HFF-Myc (cell line): ENCODE data around the gene ESD.
"Not testable (repeated sequence)": the region's sequence is repeated elsewhere in the genome, so short reads cannot be mapped to it uniquely, and the experiment has no call there.

Experiments used
- DNase-seq: peaks from one replicate; pipeline ENCODE4 v3.0.0-alpha.2; 2011; ENCODE audit warnings: low read depth; ENCODE audit errors: extremely low read depth
- H3K4me3 ChIP-seq: replicated peaks from 2 replicates; pipeline ENCODE4 v1.5.1; 2011; ENCODE audit warnings: low read depth, mild to moderate bottlenecking, control low read depth, low read length
- TF ChIP-seq, protein P1 (sequence below): IDR thresholded peaks from 2 replicates; pipeline ENCODE4 v1.5.1; 2012; ENCODE audit warnings: mild to moderate bottlenecking, low read depth, low read length, control low read depth; ENCODE audit errors: missing control alignments

The ESD gene

DNA sequence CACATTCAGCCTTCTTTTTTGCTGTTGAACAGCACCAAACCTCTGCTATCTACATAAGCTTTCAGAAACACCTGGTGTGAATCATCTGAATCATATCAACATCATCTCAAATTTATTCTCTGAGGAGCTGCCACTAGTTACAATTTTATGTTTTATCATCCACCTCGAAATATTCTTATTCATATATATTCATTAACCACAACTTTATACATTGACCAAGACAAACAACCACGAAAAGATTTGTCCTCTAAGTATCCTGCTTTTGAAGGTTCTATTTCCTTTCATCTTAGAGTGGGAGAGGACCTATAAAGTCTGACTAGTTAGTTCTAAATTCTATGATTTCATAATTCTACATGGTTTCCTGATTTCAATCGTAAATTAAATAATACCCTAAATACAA lies 18.9 kb downstream of the ESD start:
- H3K4me3 ChIP-seq, result no peak overlapping the region
- DNase-seq, result no peak
- TF ChIP-seq, protein P1, sequence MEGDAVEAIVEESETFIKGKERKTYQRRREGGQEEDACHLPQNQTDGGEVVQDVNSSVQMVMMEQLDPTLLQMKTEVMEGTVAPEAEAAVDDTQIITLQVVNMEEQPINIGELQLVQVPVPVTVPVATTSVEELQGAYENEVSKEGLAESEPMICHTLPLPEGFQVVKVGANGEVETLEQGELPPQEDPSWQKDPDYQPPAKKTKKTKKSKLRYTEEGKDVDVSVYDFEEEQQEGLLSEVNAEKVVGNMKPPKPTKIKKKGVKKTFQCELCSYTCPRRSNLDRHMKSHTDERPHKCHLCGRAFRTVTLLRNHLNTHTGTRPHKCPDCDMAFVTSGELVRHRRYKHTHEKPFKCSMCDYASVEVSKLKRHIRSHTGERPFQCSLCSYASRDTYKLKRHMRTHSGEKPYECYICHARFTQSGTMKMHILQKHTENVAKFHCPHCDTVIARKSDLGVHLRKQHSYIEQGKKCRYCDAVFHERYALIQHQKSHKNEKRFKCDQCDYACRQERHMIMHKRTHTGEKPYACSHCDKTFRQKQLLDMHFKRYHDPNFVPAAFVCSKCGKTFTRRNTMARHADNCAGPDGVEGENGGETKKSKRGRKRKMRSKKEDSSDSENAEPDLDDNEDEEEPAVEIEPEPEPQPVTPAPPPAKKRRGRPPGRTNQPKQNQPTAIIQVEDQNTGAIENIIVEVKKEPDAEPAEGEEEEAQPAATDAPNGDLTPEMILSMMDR, result no peak

DNA sequence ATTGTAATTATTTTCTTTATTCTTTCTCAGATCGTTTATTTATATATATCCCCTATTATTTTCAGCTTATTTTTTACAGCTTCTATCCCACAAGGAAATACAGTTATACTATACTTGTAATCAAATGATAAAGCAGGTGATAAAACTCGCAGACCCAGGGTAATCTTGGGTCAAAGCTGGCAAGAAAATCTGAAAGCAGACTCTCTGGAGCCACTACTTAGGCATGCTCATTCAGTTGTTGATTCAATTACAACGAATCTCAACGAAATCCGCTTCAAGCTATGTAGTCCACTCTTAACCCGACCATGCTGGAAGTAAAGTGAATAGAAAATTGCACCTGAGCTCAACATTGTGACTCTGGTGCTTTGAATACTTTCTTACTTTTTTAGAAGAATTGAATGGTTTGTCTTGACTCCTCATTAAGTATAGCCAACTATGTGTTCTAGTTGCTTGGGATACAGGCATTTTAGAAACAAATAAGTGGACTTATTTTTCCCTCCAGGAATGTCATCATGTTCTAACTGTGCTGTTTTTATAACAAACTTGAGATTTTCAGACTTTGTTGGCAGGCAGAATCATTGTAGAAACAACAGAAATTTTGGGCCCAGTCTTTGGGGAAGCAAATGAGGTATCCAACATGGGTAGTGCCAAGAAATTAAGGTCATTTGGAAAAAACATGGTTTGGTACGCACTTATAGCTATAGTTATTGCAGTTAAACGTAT lies 21.4 kb downstream of the ESD start:
- no peak for DNase-seq
- TF ChIP-seq, protein P1, result no peak
- H3K4me3 ChIP-seq, result no peak overlapping the region

DNA sequence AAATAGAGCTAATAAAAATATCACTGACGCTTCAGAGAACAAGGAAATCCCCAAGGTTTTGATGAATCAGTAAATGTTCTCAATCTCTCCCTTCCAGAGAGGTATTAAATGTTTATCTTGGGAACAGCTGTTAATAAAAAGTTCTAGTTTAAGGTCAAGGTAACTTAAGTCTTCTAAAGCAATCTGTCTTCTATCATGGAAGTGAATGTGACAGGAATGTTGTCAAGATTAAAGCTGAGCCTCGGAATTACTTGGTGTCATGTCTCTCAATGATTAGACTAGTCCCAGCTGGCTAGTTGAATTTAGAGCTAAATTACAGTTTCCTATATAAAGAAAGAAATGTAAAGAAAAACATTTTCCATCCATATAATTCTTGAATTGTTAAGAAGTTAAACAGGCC lies 23.4 kb downstream of the ESD start:
- no peak for DNase-seq
- no peak overlapping the region for H3K4me3 ChIP-seq
- TF ChIP-seq, protein P1, result no peak

DNA sequence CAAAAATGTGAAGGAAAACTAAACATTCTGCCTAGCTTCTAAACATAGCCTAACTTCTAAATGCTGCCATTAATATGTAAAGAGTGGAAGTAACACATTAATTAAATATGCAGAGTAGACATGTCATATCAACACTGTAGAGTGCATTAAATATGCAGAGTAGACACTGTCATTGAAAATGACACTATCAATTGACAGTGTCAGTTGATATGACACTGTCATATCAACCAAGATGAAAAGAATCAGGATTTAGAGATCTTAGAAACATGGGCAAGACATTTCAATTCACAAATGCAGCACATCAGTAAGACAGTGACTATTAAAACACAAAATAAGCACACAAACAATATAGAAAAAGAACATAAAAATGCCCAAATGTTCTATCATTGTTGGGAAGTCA lies 25.3 kb downstream of the ESD start:
- TF ChIP-seq, protein P1, result no peak
- DNase-seq, result no peak
- H3K4me3 ChIP-seq, result no peak overlapping the region

DNA sequence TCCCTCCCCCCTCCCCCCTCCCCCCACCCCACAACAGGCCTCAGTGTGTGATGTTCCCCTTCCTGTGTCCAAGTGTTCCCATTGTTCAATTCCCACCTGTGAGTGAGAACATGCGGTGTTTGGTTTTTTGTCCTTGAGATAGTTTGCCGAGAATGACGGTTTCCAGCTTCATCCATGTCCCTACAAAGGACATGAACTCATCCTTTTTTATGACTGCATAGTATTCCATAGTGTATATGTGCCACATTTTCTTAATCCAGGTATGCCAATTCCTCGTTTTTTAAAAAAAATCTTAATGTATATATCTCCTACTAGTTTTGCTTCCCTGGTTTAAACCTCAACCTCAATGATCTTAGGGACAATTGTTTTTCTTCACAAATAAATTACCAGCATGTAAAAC lies 27.0 kb downstream of the ESD start:
- not testable (repeated sequence) for DNase-seq, H3K4me3 ChIP-seq

DNA sequence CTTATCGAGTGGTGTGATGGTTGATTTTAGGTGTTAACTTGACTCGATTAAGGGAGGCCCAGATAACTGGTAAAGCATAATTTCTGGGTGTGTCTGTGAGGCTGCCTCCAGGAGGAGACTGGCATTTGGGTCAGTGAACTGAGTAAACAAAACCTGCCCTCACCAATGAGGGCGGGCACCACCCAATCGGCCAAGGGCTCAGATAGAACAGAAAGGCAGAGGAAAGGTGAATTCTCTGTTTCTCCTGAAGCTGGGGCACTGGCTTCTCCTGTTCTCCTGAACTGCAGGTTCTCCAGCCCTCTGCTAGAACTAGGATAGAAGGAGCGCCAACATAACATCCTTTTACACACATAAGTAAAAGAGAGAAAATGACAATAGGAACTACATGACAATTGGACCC lies 35.1 kb downstream of the ESD start:
- H3K4me3 ChIP-seq, result no peak overlapping the region
- TF ChIP-seq, protein P1, result no peak
- DNase-seq, result no peak

DNA sequence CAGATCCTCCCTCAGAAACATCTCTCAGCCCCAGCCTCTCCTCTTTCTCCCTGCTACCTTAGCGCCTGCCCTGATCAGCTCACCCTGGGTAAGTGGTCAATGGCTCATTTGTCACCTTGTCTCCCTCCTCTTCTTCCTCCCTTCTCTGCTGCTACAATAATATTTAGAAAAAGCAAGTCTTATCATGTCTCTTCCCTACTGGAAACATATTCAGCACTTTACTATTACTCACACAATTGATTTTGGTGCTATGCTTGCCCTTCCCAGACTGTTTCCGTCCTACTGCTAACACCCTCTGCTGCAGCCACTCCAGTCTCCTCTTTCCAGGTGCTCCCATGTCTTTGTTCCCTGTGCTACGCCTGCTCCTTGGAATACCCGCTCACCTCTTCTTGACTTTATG lies 35.8 kb downstream of the ESD start:
- H3K4me3 ChIP-seq, result no peak overlapping the region
- no peak for DNase-seq
- TF ChIP-seq, protein P1, result no peak
